Spleen (tissue), 7 donors: ENCODE results near the gene EIF3F.

Source experiments
- POLR2A ChIP-seq, 3 donors: fragments of 450-650 bp; IDR thresholded peaks; one replicate each; pipeline ENCODE4 v1.5.1; 2017; ENCODE audit warnings: antibody characterized with exemption in 3 of 3, mild to moderate bottlenecking in 1 of 3
- POLR2AphosphoS5 ChIP-seq, 3 donors: sonication (generic); formaldehyde crosslinking; IDR thresholded peaks; one replicate each; pipeline ENCODE4 v1.5.1; 2017; ENCODE audit warnings: antibody characterized with exemption in 3 of 3
- TF ChIP-seq, protein P1 (sequence below), 11 experiments: fragments of 200-600 bp in 7 of 11; fragments of 450-650 bp in 4 of 11; sonication (generic) in 4 of 11; IDR thresholded peaks in 8 of 11; conservative IDR thresholded peaks in 3 of 11; 1 replicate in 7 of 11; 2 replicates in 4 of 11; pipeline versions ENCODE4 v1.4.0 to v1.8.0; 2016 to 2021; ENCODE audit warnings: antibody characterized with exemption in 11 of 11, inconsistent platforms in 4 of 11, mild to moderate bottlenecking in 1 of 11
- donor health status: DM: no; HTN: no; CAD: no; lungs with moderate emphysema.
- donor health status: DM: no; HTN: no; CAD: no.
- donor health status: DM: no; HTN: no; CAD: no.

DNA sequence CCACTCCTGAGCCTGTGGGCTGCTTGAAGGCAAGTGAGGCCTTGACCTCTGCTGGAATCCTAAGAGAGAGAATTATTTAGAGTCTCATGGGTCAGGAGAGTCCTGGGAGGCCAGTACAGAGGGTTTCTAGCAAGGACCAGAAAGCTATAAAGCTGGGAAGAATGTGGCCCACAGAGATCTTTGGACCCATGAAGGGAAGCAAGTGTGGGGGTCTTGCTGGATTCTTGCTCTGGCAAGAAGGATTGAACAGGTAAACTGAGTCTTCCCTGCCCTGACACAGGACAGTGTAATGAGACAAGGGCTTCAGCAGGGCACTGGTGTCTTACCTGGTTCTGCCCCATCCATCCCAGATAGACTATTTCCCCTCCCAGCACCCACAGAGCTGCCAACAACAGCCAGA lies 18.4 kb downstream of the EIF3F start:
- TF ChIP-seq POLR2A (IDR thresholded peaks at IDR 0.05) (no peak), POLR2AphosphoS5 (IDR thresholded peaks at IDR 0.05) (no peak)
- TF ChIP-seq, protein P1, sequence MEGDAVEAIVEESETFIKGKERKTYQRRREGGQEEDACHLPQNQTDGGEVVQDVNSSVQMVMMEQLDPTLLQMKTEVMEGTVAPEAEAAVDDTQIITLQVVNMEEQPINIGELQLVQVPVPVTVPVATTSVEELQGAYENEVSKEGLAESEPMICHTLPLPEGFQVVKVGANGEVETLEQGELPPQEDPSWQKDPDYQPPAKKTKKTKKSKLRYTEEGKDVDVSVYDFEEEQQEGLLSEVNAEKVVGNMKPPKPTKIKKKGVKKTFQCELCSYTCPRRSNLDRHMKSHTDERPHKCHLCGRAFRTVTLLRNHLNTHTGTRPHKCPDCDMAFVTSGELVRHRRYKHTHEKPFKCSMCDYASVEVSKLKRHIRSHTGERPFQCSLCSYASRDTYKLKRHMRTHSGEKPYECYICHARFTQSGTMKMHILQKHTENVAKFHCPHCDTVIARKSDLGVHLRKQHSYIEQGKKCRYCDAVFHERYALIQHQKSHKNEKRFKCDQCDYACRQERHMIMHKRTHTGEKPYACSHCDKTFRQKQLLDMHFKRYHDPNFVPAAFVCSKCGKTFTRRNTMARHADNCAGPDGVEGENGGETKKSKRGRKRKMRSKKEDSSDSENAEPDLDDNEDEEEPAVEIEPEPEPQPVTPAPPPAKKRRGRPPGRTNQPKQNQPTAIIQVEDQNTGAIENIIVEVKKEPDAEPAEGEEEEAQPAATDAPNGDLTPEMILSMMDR (IDR thresholded peaks at IDR 0.05 in 8 of 11, conservative IDR thresholded peaks at IDR 0.05 in 3 of 11), result no peak
